ENCODE results near the gene MAP4K5. TPM values are rescaled to one million over a fixed set of nuclear protein-coding genes. Genes with fewer than 3 reads are reported as not detected.

The MAP4K5 gene
- total and polyA plus RNA-seq, 2 donors from 2014 or later = 9.4 to 47.8 TPM

- no peaks in the 10 kb centered on the region for H3K27me3 ChIP-seq (ENCODE audit: control insufficient read depth, insufficient read depth, low read length)
- intact Hi-C loops (cut with DNase I) = no loop called here
Observed at GRCh38 chr14:50389668-50390441, 142.5 kb downstream of the MAP4K5 start.

GRCh38 chr14:50388256-50388931 is 144.0 kb downstream of the MAP4K5 start:
- FAIRE-seq (no peak), DNase-seq (peak in 3 of 5 donors; percentile 43 to 64 (median 56))
- no peaks in the 10 kb centered on the region for H3K9me3 ChIP-seq (ENCODE audit: control insufficient read depth in 2 of 3, insufficient read depth in 1 of 3, low read length in 3 of 3)
- peak overlapping the region; percentile 40 to 86 for H3K27ac ChIP-seq (ENCODE audit: low read depth in 2 of 2, low read length in 2 of 2)
- H3K4me3 ChIP-seq (ENCODE audit: low read length in 3 of 3) = peak overlapping the region in 1 of 3 donors; percentile 24
- TF ChIP-seq CTCF (IDR thresholded peaks at IDR 0.05; ENCODE audit: borderline replicate concordance, extremely low read depth, insufficient read depth) = no peak
- peak overlapping the region in 2 of 3 donors; percentile 2 to 16 for H3K9ac ChIP-seq (ENCODE audit: low read length in 3 of 3)
- peaks cover 0 to 39% (median 28%) of the 10 kb centered on the region in 3 donors for H3K4me1 ChIP-seq (ENCODE audit: control insufficient read depth in 2 of 3, insufficient read depth in 2 of 3, low read depth in 1 of 3, low read length in 3 of 3)
- H3K27me3 ChIP-seq (ENCODE audit: control insufficient read depth, insufficient read depth, low read length) = no peaks in the 10 kb centered on the region
- no peaks in the 10 kb centered on the region for H3K36me3 ChIP-seq (ENCODE audit: control insufficient read depth in 2 of 3, insufficient read depth in 3 of 3, low read length in 3 of 3)
- intact Hi-C loops (cut with DNase I) = no loop called here

More at GRCh38 chr14:50389668-50390441, 142.5 kb downstream of the MAP4K5 start:
- H3K27ac ChIP-seq (ENCODE audit: low read depth in 2 of 2, low read length in 2 of 2) = peak overlapping the region; percentile 72 to 83
- peak overlapping the region in 1 of 3 donors; percentile 8 for H3K9ac ChIP-seq (ENCODE audit: low read length in 3 of 3)
- H3K36me3 ChIP-seq (ENCODE audit: control insufficient read depth in 2 of 3, insufficient read depth in 3 of 3, low read length in 3 of 3) = no peaks in the 10 kb centered on the region
- peak overlapping the region in 2 of 3 donors; percentile 20 to 33 for H3K4me3 ChIP-seq (ENCODE audit: low read length in 3 of 3)
- H3K4me1 ChIP-seq (ENCODE audit: control insufficient read depth in 2 of 3, insufficient read depth in 2 of 3, low read depth in 1 of 3, low read length in 3 of 3) = peaks cover 0 to 34% (median 28%) of the 10 kb centered on the region in 3 donors
- FAIRE-seq (no peak), DNase-seq (peak in 1 of 5 donors; percentile 47)
- H3K9me3 ChIP-seq (ENCODE audit: control insufficient read depth in 2 of 3, insufficient read depth in 1 of 3, low read length in 3 of 3) = no peaks in the 10 kb centered on the region
- no peak for TF ChIP-seq CTCF (IDR thresholded peaks at IDR 0.05; ENCODE audit: borderline replicate concordance, extremely low read depth, insufficient read depth)

GRCh38 chr14:50387548-50387947 is 144.8 kb downstream of the MAP4K5 start:
- FAIRE-seq (no peak), DNase-seq (no peak)
- H3K27ac ChIP-seq (ENCODE audit: low read depth in 2 of 2, low read length in 2 of 2) = peak overlapping the region in 1 of 2 donors; percentile 14
- no peak overlapping the region for H3K4me3 ChIP-seq (ENCODE audit: low read length in 3 of 3)
- H3K27me3 ChIP-seq (ENCODE audit: control insufficient read depth, insufficient read depth, low read length) = no peaks in the 10 kb centered on the region
- no peak for TF ChIP-seq CTCF (IDR thresholded peaks at IDR 0.05; ENCODE audit: borderline replicate concordance, extremely low read depth, insufficient read depth)
- no peak overlapping the region for H3K9ac ChIP-seq (ENCODE audit: low read length in 3 of 3)
- no peaks in the 10 kb centered on the region for H3K9me3 ChIP-seq (ENCODE audit: control insufficient read depth in 2 of 3, insufficient read depth in 1 of 3, low read length in 3 of 3)
- no peaks in the 10 kb centered on the region for H3K36me3 ChIP-seq (ENCODE audit: control insufficient read depth in 2 of 3, insufficient read depth in 3 of 3, low read length in 3 of 3)
- intact Hi-C loops (cut with DNase I) = no loop called here
- peaks cover 0 to 39% (median 27%) of the 10 kb centered on the region in 3 donors for H3K4me1 ChIP-seq (ENCODE audit: control insufficient read depth in 2 of 3, insufficient read depth in 2 of 3, low read depth in 1 of 3, low read length in 3 of 3)

Data from kidney (tissue), 14 donors.